ENCODE data around the gene RXRA. TPM values are rescaled to one million over a fixed set of nuclear protein-coding genes. Genes with fewer than 3 reads are reported as not detected.

Gene RXRA
- total RNA-seq, 2 experiments from 2014 or later: 22.1 to 22.5 TPM

DNA sequence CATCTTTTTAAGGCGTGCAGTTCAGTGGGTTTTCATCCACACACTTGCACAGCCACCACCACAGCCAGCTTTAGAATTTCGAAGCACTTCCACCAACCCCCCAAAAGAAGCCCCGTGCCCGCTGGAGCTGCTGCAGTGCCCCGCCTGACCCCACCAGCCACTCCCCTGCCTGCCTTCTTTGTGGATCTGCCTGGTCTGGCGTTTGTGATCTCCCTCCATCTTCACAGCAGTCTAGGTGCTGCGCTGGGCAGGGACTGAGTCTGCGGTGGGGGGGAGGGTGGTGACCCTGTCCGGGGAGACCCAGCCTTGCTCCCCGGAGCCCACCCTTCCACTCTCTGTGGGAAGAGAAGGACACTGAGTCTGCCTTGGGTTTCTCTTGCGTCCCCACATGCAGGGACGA is 40.8 kb downstream of the RXRA start:
- Mint-ChIP-seq H3K27me3 (no peaks in the 10 kb centered on the region), H3K4me3 (no peak overlapping the region), H3K27ac (no peak overlapping the region), H3K36me3 (no peaks in the 10 kb centered on the region), H3K4me1 (ENCODE audit: low read depth) (no peaks in the 10 kb centered on the region), H3K9me3 (no peaks in the 10 kb centered on the region)
- DNase-seq: no peak
- intact Hi-C loops (cut with micrococcal nuclease): no loop called here
- CTCF ChIA-PET: interaction anchor here (1.5 to 1.7 kb wide), 2 partner anchors 14 to 76 kb away, joined by 4 read pairs; no protein-coding TSS in a partner anchor
- POLR2A ChIA-PET: no interaction called here

DNA sequence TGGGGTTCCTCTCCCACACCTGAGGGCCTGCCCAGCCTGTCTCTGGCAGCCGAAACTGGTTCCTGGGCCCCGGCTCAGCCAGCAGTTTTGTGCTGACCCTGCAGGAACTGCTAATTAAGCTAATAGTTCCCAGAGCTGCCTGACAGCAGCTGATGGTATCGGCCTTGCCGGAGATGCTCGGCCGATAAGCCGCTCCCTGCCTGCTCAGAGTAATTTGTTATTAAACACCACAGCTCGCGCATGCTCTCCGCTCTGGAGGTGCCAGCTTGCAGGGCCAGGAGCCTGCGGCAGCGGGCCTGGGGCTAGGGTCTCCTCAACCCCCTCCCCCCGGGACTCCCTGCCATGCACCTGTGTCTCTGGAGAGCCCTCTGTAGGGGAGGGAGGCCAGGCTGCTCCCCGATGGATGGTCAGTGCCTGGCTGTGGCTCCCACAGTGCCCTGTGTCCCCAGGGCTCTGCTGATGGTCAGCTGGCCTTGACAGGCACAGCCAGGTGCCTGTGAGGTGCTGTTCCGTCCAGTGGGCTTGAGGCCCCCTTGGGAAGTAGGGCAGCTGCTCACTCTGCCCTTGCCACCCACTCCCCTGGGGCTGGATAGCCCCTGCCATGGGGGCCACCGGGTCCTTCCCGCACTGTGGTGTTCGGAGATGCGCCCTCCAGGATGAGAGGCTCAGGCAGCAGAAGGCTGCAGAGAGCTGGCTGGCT is 41.7 kb downstream of the RXRA start:
- H3K4me3 Mint-ChIP-seq: no peak overlapping the region
- H3K4me1 Mint-ChIP-seq (ENCODE audit: low read depth): no peaks in the 10 kb centered on the region
- ChIA-PET POLR2A (no interaction called here), CTCF (interaction anchor here (1.7 kb wide), 1 partner anchor 13 kb away, joined by 4 read pairs; no protein-coding TSS in a partner anchor)
- no peaks in the 10 kb centered on the region for H3K9me3 Mint-ChIP-seq
- H3K27me3 Mint-ChIP-seq: no peaks in the 10 kb centered on the region
- no peaks in the 10 kb centered on the region for H3K36me3 Mint-ChIP-seq
- no peak overlapping the region for H3K27ac Mint-ChIP-seq
- DNase-seq: no peak
- intact Hi-C loops (cut with micrococcal nuclease): no loop called here

DNA sequence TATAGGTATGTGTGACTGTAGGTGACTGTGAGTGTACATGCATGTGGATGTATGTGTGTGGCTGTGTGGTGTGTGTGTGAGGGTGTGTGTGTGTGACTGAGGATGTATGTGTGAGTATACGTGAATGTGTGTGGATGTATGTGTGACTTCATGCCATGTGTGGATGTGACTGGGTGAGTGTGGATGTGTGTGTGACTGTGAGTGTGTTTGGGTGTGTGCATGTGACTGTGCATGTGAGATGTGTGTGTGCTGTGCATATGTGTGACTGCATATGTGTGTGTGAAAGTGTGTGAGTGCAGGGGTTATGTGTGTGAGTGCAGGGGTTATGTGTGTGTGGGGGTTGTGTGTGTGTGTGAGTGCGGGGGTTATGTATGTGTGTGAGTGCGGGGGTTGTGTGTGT is 42.3 kb downstream of the RXRA start:
- Mint-ChIP-seq H3K4me3 (no peak overlapping the region), H3K9me3 (no peaks in the 10 kb centered on the region), H3K27me3 (no peaks in the 10 kb centered on the region), H3K4me1 (ENCODE audit: low read depth) (no peaks in the 10 kb centered on the region), H3K36me3 (no peaks in the 10 kb centered on the region), H3K27ac (no peak overlapping the region)
- intact Hi-C loops (cut with micrococcal nuclease): no loop called here
- no peak for DNase-seq
- CTCF ChIA-PET: no interaction called here
- POLR2A ChIA-PET: no interaction called here

DNA sequence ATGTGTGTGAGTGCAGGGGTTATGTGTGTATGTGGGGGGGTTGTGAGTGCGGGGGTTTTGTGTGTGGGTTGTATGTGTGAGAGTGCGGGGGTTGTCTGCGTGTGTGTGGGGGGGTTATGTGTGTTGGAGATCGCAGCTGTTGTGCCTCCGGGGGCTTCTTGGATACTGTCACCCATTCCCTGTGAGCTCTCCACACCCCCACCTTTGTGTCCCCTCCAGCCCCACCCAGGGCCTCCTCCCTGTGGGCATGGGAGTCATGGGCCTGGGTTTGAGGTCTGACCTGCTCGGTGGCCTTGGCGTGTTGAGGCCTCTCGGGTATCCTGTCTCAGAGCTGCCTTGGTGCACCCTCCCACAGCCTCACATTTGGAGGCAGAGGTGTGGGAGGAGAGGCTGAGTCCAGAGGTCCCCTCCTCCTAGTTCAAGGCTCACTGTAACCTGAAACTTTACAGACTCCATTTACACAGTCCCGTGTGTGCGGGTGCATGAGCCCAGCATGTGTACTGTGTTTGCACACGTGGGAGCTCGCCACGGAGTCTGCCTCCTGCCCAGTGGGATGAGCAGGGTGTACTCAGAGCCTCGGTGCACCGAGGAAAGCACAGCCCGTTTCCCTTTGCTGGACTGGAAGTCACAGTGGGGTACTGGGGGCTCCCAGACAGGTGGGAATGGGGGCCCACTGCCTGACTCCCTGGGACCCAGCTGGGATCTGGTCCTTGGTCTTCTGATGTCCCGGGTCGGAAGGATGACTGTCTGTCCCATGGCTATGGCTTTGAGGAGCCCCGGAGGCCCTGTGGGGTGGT is 43.4 kb downstream of the RXRA start:
- no peaks in the 10 kb centered on the region for H3K27me3 Mint-ChIP-seq
- H3K4me3 Mint-ChIP-seq: no peak overlapping the region
- DNase-seq: no peak
- CTCF ChIA-PET: interaction anchor here (1.1 to 1.3 kb wide), 2 partner anchors 22 to 73 kb away, joined by 3 to 5 read pairs; no protein-coding TSS in a partner anchor
- H3K4me1 Mint-ChIP-seq (ENCODE audit: low read depth): no peaks in the 10 kb centered on the region
- POLR2A ChIA-PET: no interaction called here
- intact Hi-C loops (cut with micrococcal nuclease): no loop called here
- H3K36me3 Mint-ChIP-seq: no peaks in the 10 kb centered on the region
- no peak overlapping the region for H3K27ac Mint-ChIP-seq
- no peaks in the 10 kb centered on the region for H3K9me3 Mint-ChIP-seq

DNA sequence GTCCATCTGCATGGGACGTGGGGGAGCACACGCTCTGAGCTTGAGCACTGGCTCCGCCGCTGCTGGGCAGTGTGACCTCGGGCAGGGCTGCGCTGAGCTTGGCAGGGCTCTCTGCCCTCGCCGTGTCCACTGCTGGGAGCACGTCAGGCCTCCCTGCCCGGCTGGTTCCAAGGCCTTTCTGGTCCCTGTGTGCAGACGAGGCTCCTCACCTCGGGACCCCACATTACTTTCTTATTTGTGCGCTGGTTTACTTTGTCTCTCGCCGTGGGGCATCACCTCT is 43.9 kb downstream of the RXRA start:
- Mint-ChIP-seq H3K4me1 (ENCODE audit: low read depth) (no peaks in the 10 kb centered on the region), H3K9me3 (no peaks in the 10 kb centered on the region), H3K4me3 (no peak overlapping the region), H3K36me3 (no peaks in the 10 kb centered on the region), H3K27me3 (no peaks in the 10 kb centered on the region), H3K27ac (no peak overlapping the region)
- ChIA-PET POLR2A (no interaction called here), CTCF (interaction anchor here (1.1 to 1.3 kb wide), 2 partner anchors 22 to 73 kb away, joined by 3 to 5 read pairs; no protein-coding TSS in a partner anchor)
- no peak for DNase-seq
- intact Hi-C loops (cut with micrococcal nuclease): no loop called here

GRCh38 chr9:134370638-134371037 is 44.4 kb downstream of the RXRA start:
- no peak overlapping the region for H3K27ac Mint-ChIP-seq
- POLR2A ChIA-PET: no interaction called here
- H3K9me3 Mint-ChIP-seq: no peaks in the 10 kb centered on the region
- no peaks in the 10 kb centered on the region for H3K27me3 Mint-ChIP-seq
- intact Hi-C loops (cut with micrococcal nuclease): no loop called here
- no peak overlapping the region for H3K4me3 Mint-ChIP-seq
- CTCF ChIA-PET: interaction anchor here (1.1 kb wide), 1 partner anchor 21 kb away, joined by 3 read pairs; no protein-coding TSS in a partner anchor
- DNase-seq: no peak
- no peaks in the 10 kb centered on the region for H3K36me3 Mint-ChIP-seq
- H3K4me1 Mint-ChIP-seq (ENCODE audit: low read depth): no peaks in the 10 kb centered on the region

DNA sequence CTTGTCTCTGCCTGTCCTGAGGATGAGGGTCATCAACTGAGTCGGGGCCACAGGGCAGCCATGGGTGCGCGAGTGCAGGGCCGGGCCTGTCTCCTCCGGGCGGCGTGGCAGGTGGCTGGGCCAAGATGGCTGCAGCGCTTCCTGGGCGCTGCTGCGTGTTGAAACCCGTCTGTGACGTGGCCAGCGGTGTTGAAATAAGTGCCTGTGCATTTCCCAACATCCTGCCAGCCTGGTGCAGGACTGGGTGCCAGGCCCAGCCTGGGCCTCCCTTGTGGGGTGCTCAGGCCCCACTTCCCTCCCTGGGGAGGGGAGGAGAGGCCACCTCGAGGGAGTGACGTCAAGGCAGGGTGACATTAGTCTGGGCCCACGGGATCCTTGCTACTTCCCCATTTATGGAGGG is 45.5 kb downstream of the RXRA start:
- H3K4me1 Mint-ChIP-seq (ENCODE audit: low read depth): no peaks in the 10 kb centered on the region
- H3K9me3 Mint-ChIP-seq: no peaks in the 10 kb centered on the region
- no peak overlapping the region for H3K4me3 Mint-ChIP-seq
- no peaks in the 10 kb centered on the region for H3K36me3 Mint-ChIP-seq
- ChIA-PET CTCF (no interaction called here), POLR2A (no interaction called here)
- DNase-seq: no peak
- H3K27me3 Mint-ChIP-seq: no peaks in the 10 kb centered on the region
- no peak overlapping the region for H3K27ac Mint-ChIP-seq
- intact Hi-C loops (cut with micrococcal nuclease): loop anchor here (2.0 kb wide), 1 partner anchor 71 kb away; no protein-coding TSS in a partner anchor

DNA sequence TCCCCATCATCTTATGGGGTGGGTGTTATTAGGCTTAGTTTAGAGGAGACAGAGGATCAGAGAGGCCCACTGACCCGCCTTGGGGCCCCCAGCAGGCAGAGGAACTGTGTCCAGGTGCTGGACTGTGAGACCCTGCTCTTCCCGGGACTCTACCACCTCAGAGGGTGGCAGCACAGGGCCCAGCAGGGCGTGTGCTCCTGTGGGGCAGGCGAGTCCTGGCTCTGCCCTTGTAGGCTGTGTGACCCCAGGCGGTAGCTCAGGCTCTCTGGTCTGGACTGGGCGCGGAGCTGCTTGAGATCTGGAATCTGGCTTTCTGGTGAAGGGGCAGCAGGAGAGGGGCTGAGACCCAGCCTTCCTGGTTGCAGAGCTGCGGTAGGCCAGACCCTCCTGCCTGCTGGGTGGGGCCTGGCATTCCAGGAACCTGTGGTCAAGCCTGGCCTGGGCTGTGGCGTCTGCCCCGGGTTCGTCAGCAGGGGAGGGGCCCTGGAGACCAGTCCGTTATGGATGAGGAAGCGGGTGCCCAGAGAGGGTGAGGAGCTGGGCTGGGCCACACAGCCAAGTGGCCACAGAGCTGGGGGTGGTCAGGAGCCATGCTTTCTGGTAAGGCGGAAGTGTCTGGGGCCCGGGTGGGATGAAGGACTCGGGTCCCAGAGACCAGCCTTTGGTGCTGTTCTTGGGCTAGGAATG is 46.5 kb downstream of the RXRA start:
- Mint-ChIP-seq H3K4me1 (ENCODE audit: low read depth) (peaks cover 2% of the 10 kb centered on the region), H3K36me3 (no peaks in the 10 kb centered on the region), H3K27me3 (no peaks in the 10 kb centered on the region), H3K9me3 (no peaks in the 10 kb centered on the region), H3K4me3 (no peak overlapping the region), H3K27ac (no peak overlapping the region)
- intact Hi-C loops (cut with micrococcal nuclease): loop anchor here (2.0 kb wide), 1 partner anchor 70 kb away; no protein-coding TSS in a partner anchor
- ChIA-PET CTCF (no interaction called here), POLR2A (no interaction called here)
- DNase-seq: no peak

- H3K4me3 Mint-ChIP-seq: no peak overlapping the region
- H3K9me3 Mint-ChIP-seq: no peaks in the 10 kb centered on the region
- H3K27me3 Mint-ChIP-seq: no peaks in the 10 kb centered on the region
- no peaks in the 10 kb centered on the region for H3K36me3 Mint-ChIP-seq
- POLR2A ChIA-PET: no interaction called here
- DNase-seq: no peak
- CTCF ChIA-PET: no interaction called here
- peaks cover 2% of the 10 kb centered on the region for H3K4me1 Mint-ChIP-seq (ENCODE audit: low read depth)
- intact Hi-C loops (cut with micrococcal nuclease): loop anchor here (2.0 kb wide), 1 partner anchor 70 kb away; no protein-coding TSS in a partner anchor
- no peak overlapping the region for H3K27ac Mint-ChIP-seq
Observed at GRCh38 chr9:134373269-134373668, 47.0 kb downstream of the RXRA start.

GRCh38 chr9:134373953-134374300 is 47.7 kb downstream of the RXRA start:
- no peak overlapping the region for H3K4me3 Mint-ChIP-seq
- CTCF ChIA-PET: no interaction called here

DNA sequence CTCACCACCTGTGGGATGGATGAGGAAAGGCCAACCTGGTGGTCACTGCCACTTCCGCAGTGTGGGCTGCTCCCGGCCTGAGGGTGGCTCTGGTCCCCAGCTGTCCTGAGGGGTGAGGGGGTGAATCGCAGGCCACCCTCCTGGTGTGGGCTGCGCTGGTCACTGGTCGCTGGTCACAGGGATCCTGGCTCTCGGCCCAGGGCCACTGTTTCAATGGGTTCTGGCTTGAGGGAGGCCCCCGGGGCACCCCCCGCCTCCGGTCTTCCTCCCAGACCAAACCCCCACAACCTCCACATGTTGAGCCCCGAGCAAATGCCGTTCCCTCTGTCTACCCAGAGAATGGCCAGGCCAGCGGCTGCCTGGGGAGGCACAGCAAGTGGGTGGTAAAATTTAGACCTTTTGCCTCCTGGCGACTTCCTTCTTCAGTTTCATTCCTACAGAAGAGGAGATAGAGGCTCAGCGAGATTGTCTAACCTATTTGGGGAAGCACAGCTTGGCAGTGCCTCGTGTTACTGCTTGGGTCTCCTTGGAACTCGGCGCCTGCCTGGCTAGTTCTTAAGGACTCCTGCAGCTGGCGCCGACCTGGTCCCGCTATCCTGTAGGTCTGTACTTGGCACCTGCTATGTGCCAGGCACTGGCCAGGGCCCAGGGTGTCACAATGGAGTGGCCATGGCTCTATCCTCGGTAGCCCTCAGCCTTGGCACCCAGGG is 48.2 kb downstream of the RXRA start:
- no peak for DNase-seq
- intact Hi-C loops (cut with micrococcal nuclease): no loop called here
- no peaks in the 10 kb centered on the region for H3K9me3 Mint-ChIP-seq
- no peak overlapping the region for H3K27ac Mint-ChIP-seq
- POLR2A ChIA-PET: no interaction called here
- no peaks in the 10 kb centered on the region for H3K27me3 Mint-ChIP-seq
- CTCF ChIA-PET: no interaction called here
- H3K36me3 Mint-ChIP-seq: no peaks in the 10 kb centered on the region
- peaks cover 2% of the 10 kb centered on the region for H3K4me1 Mint-ChIP-seq (ENCODE audit: low read depth)
- H3K4me3 Mint-ChIP-seq: no peak overlapping the region

More at GRCh38 chr9:134373953-134374300, 47.7 kb downstream of the RXRA start:
- Mint-ChIP-seq H3K27ac (no peak overlapping the region), H3K4me1 (ENCODE audit: low read depth) (peaks cover 2% of the 10 kb centered on the region), H3K27me3 (no peaks in the 10 kb centered on the region), H3K9me3 (no peaks in the 10 kb centered on the region), H3K36me3 (no peaks in the 10 kb centered on the region)
- POLR2A ChIA-PET: no interaction called here
- no peak for DNase-seq
- intact Hi-C loops (cut with micrococcal nuclease): loop anchor here (2.0 kb wide), 1 partner anchor 69 kb away; no protein-coding TSS in a partner anchor

DNA sequence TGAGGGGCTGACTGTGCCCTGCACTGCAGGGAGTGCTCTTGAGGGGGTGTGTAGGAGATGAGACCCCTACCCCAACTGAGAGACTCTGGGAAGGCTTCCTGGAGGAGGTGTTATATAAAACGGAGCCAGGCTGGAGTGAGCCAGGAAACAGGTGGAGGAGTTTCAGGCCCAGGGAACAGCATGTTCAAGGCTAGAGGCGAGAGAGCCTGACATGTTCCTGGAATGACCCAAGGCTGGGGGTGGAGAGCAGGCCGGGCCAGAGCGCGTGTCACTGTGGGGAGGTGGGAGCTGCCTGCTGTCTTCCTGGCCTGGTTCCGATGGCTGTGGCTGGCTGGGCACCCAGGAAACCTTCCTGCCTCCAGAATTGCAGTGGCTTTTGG is 48.7 kb downstream of the RXRA start:
- no peak for DNase-seq
- ChIA-PET CTCF (interaction anchor here (0.7 kb wide), 1 partner anchor 68 kb away, joined by 3 read pairs; no protein-coding TSS in a partner anchor), POLR2A (no interaction called here)
- intact Hi-C loops (cut with micrococcal nuclease): no loop called here
- Mint-ChIP-seq H3K4me3 (no peak overlapping the region), H3K4me1 (ENCODE audit: low read depth) (peaks cover 2% of the 10 kb centered on the region), H3K36me3 (no peaks in the 10 kb centered on the region), H3K27me3 (no peaks in the 10 kb centered on the region), H3K9me3 (no peaks in the 10 kb centered on the region), H3K27ac (no peak overlapping the region)

Data from activated CD4-positive, alpha-beta memory T cell treated with anti-CD3 and anti-CD28 coated beads for 36 hours (primary cell).